NCI-H1092 (cell line): Measurements from ENCODE around the gene CCDC144A.
"Not testable (repeated sequence)": the region's sequence is repeated elsewhere in the genome, so short reads cannot be mapped to it uniquely, and the experiment has no call there.

Experiments
- DNase-seq: peaks from one replicate; lab custom pipeline; 2025; lab: John Stamatoyannopoulos, UW

CCDC144A gene, protein sequence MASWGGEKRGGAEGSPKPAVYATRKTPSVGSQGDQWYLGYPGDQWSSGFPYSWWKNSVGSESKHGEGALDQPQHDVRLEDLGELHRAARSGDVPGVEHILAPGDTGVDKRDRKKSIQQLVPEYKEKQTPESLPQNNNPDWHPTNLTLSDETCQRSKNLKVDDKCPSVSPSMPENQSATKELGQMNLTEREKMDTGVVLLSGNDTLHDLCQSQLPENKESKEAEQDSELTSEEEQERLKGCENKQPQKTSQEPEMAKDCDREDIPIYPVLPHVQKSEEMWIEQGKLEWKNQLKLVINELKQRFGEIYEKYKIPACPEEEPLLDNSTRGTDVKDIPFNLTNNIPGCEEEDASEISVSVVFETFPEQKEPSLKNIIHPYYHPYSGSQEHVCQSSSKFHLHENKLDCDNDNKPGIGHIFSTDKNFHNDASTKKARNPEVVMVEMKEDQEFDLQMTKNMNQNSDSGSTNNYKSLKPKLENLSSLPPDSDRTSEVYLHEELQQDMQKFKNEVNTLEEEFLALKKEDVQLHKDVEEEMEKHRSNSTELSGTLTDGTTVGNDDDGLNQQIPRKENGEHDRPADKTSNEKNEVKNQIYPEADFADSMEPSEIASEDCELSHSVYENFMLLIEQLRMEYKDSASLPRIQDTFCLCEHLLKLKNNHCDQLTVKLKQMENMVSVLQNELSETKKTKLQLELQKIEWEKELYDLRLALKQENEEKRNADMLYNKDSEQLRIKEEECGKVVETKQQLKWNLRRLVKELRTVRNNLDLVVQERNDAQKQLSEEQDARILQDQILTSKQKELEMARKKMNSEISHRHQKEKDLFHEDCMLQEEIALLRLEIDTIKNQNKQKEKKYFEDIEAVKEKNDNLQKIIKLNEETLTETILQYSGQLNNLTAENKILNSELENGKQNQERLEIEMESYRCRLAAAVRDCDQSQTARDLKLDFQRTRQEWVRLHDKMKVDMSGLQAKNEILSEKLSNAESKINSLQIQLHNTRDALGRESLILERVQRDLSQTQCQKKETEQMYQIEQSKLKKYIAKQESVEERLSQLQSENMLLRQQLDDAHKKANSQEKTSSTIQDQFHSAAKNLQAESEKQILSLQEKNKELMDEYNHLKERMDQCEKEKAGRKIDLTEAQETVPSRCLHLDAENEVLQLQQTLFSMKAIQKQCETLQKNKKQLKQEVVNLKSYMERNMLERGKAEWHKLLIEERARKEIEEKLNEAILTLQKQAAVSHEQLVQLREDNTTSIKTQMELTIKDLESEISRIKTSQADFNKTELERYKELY (N-terminal part only)

GRCh38 chr17:16689731-16690281, at the start of gene CCDC144A:
Gene CCDC144A (plus strand): TSS chr17:16690241. CDS start chr17:16690401, 160 bp downstream.
- DNase-seq, result not testable (repeated sequence)

GRCh38 chr17:16649585-16649984, 40.5 kb upstream of the CCDC144A start:
- no peak for DNase-seq

GRCh38 chr17:16652252-16652651, 37.8 kb upstream of the CCDC144A start:
- no peak for DNase-seq

GRCh38 chr17:16652847-16653366, 37.1 kb upstream of the CCDC144A start:
- DNase-seq, result no peak

GRCh38 chr17:16653367-16654041, 36.5 kb upstream of the CCDC144A start, which contains the start of gene ZNF624:
Gene ZNF624 (minus strand): TSS chr17:16653850.
- DNase-seq, result peak; percentile 87

- no peak for DNase-seq
Measured at GRCh38 chr17:16661217-16661616, 28.8 kb upstream of the CCDC144A start.

GRCh38 chr17:16662936-16663335, 27.1 kb upstream of the CCDC144A start:
- DNase-seq, result no peak

DNA sequence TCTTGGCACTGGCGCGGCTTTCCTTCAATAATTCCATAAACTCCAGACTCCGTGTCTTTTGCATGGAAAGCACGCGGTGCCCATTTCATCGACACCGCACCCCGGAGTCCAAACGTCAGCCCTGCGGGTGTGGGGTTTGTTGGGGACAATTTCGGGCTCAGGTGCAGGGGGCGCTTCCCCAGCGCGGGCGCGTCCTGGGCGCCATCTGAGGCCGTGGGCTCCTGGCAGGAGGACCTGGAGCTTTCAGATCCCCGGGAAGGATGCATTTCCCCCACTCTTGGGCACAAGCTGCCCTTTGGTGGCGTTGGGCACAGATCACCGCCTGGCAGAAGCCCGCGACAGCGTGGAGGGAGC, 23.5 kb upstream of the CCDC144A start:
- DNase-seq, result not testable (repeated sequence)

GRCh38 chr17:16666907-16667636, 23.0 kb upstream of the CCDC144A start:
- not testable (repeated sequence) for DNase-seq

- no peak for DNase-seq
Measured at GRCh38 chr17:16676676-16677268, 13.3 kb upstream of the CCDC144A start.

- peak; percentile 19 for DNase-seq
Measured at GRCh38 chr17:16683290-16684138, 6.5 kb upstream of the CCDC144A start.

- DNase-seq, result not testable (repeated sequence)
Measured at GRCh38 chr17:16686019-16686418, 4.0 kb upstream of the CCDC144A start.

- DNase-seq, result not testable (repeated sequence)
Measured at GRCh38 chr17:16687151-16687550, 2.9 kb upstream of the CCDC144A start.

DNA sequence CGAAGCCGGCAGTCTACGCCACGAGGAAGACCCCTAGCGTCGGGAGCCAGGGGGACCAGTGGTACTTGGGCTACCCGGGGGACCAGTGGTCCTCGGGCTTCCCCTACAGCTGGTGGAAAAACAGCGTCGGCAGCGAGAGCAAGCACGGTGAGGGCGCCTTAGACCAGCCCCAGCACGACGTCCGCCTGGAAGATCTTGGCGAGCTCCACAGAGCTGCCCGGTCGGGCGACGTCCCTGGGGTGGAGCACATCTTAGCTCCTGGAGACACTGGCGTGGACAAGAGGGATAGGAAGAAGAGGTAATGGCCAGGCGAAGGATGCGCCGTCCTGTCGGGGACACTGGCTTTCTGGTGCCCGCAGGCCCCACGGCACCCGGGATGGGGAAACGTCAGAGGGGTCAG, 406 bp downstream of the CCDC144A start:
- DNase-seq, result not testable (repeated sequence)

GRCh38 chr17:16697603-16698002, 7.6 kb downstream of the CCDC144A start:
- DNase-seq, result not testable (repeated sequence)

DNA sequence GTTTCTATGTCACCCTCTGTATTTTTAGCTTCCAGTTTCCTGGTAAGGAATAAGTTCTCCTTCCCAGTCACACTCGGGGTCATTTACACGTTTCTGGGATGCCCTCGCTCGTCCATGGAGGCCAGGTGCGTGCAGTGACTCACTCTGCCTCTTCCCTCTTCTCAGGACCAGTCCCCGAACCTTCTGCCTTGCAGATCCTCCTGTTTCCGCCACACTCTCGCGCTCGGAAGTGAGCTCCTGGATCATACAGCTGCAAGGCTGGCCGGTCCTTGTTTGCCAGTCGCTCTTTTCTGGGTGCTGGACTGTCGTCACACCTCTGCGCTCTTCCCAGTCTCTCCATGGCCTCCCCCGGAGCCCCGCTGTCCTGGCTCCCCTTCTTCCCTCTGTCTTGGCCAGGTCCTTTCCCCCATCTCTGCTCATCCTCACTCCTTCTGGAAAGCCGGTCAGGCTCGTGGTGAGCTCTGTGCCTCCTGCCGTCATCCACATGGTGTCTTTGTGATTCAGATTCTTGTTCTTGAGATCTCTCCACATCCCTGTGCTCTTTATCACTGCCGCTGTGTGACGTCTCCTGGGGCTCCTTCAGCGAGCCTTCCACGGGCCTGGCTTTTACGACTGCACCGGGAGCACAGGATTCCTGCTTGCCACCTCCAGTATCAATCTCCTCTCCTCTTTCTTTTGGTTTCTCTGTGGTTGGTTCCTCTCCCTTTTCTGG, 55.6 kb downstream of the CCDC144A start:
- not testable (repeated sequence) for DNase-seq

DNA sequence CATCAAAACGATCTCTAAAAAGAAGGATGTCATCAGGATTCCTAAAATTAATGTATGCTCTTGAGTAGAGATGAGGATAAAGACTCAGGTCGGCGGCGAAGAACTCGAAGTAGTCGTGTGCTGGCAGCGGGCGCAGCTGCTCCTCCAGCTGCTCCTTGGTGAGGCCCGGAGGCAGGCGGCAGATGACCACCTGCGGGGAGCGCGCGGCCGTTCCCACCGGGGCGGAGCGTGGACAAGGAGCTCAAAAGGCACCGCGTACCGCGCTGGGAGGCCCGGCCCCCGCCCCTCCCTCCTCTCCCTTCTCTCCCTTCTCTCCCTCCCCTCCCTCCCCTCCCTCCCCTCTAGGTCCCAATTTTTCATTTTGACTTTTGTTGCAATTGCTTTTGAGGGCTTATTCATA, 56.5 kb downstream of the CCDC144A start:
- not testable (repeated sequence) for DNase-seq

DNA sequence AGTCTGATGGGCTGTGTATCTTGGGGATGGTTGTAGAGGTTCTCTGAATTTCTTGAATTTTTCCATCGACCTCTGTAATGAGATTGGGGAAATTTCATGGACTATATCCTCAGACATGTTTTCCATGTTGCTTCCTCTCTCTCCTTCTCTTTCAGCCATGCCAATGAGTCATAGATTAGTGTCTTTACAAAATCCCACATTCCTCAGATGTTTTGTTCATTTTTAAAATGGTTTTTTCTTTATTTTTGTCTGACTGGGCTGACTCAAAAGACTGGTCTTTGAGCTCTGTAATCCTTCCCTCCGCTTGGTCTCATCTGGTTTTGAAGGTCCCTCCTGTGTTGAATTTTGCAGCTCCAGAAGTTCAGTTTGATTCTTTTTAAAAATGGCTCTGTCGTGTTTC, 60.5 kb downstream of the CCDC144A start:
- not testable (repeated sequence) for DNase-seq
